Astrocyte of the spinal cord (primary cell): ENCODE results near the gene CDC42EP3.

Experiments used
- DNase-seq: peaks from one replicate; pipeline ENCODE4 v3.0.0; 2011; ENCODE audit warnings: low read depth, low spot score
- H3K4me3 ChIP-seq: 2 replicates; pipeline ENCODE4 v1.5.1; 2011; ENCODE audit warnings: low read depth, mild to moderate bottlenecking, low read length, moderate library complexity
- CTCF ChIP-seq: IDR thresholded peaks from 2 replicates; pipeline ENCODE4 v1.5.1; 2012; ENCODE audit warnings: low read depth, mild to moderate bottlenecking, low read length, inconsistent platforms
- in situ Hi-C: cut with HindIII; loops from 2 replicates; pipeline ENCODE4 v1.10.0; 2017; ENCODE audit warnings: low sequenced_read_pairs

Gene CDC42EP3

GRCh38 chr2:37653805-37654378, 17.6 kb downstream of the CDC42EP3 start:
- no peak for DNase-seq
- no peak overlapping the region for H3K4me3 ChIP-seq
- TF ChIP-seq CTCF = no peak
- in situ Hi-C loops = no loop called here

GRCh38 chr2:37653093-37653492, 18.3 kb downstream of the CDC42EP3 start:
- in situ Hi-C loops = no loop called here
- no peak for TF ChIP-seq CTCF
- no peak overlapping the region for H3K4me3 ChIP-seq
- DNase-seq = no peak

- peak; percentile 93 for DNase-seq
- no peak overlapping the region for H3K4me3 ChIP-seq
- no peak for TF ChIP-seq CTCF
- in situ Hi-C loops = no loop called here
Observed at GRCh38 chr2:37652199-37652640, 19.2 kb downstream of the CDC42EP3 start.

GRCh38 chr2:37650548-37651093, 20.8 kb downstream of the CDC42EP3 start:
- no peak for TF ChIP-seq CTCF
- DNase-seq = no peak
- no peak overlapping the region for H3K4me3 ChIP-seq
- in situ Hi-C loops = no loop called here

DNA sequence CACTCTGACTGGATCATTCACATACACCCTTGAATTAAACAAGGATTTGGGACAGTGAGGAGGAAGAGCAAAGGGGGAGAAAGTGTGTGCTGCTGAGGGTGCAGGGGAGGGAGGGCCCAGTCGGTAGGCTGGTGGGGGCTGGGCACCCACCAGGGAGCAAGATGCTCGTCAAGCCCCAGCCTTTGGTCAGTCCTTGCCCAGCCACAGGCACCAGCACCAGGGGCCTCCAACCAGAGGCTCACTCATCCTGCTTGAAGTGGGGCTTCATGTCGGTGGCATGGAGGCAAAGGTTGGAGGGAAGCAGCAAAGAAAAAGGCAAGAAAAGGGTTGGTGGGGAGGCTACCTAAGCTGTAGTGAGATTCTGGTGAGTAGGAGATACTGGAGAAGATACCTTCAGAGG, 21.9 kb downstream of the CDC42EP3 start:
- DNase-seq = no peak
- no peak for TF ChIP-seq CTCF
- in situ Hi-C loops = no loop called here
- no peak overlapping the region for H3K4me3 ChIP-seq

DNA sequence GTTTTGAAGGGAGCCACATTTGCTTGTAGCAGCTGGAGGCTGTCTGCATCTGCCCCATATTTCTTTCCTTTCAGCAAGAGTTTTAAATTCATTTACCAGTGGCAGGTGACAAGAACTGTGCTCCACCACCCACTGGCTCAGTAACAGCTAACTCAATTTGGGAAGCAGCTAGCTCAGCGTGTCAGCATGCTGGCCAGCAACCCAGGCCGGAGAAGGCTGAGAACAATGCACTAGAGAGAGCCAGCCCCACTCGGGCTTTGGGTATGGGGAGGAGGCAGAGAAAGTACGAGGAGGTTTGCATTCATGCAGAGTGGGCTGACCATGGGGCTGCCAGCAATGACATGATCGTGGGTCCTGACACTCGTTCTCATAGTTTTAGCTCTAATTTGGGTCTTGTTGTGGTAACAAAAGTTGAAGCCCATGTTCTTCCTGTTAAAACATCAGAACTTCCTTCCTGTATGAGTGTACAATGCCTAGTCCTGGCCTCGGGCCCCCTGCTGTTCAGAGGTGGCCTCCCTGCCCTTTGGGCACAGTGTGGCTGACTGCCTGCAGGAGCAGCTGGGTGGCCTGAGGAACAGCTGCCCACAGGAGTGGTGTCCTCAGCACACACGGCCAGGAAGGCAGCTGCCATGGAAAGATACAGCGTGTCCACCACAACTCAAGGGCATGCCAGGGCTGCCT, 23.0 kb downstream of the CDC42EP3 start:
- in situ Hi-C loops = no loop called here
- no peak overlapping the region for H3K4me3 ChIP-seq
- no peak for TF ChIP-seq CTCF
- DNase-seq = no peak
